Stimulated activated CD8-positive, alpha-beta memory T cell treated with anti-CD3 and anti-CD28 coated beads, Interleukin-7, amount 100 ng/mL, for 4 hours (primary cell): ENCODE data around the gene IKZF4.
"Not testable (repeated sequence)": the region's sequence is repeated elsewhere in the genome, so short reads cannot be mapped to it uniquely, and the experiment has no call there.

Experiments used
- DNase-seq, 2 donors: peaks; one replicate each; pipeline ENCODE4 v3.0.0-alpha.2; 2020; ENCODE audit warnings: low read depth in 2 of 2

IKZF4 gene

DNA sequence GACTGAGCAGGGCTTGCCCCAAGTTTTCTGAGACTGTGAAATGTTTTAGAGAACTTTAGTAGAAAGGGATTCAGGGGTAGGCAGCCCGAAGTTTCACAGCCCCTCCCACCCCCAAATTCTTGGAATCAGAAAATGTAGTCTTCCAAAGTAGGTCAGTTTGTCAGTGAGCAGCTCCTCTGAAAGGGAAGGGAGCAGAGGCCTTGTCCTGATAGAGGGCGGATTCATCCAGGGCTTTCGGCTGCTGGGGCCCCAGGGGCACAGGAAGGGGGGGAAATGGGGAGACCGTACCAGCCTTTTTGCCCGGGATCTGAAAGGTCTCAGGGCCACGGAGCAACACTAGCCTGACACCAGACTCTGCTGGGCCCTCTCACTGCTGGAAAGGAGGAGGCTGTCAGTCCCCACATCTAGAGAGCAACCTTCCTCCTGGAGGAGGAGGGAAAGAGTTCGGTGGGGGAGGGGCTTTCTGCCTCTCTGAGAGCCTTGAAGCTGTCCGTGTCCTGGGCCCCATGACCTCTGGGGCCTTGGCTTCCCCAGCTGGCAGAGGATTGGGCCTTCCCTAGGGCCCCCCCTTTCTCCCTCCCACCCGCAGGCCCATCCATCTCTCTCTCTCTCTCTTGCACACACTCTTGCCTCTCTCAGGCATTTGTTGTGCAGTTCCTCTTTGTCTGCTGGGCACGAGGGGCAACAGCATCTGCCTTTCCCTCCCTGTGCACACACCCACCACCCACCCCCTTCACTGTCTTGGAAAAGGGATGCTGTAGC, at the start of gene IKZF4:
IKZF4 (plus strand) TSS at position 621 of the 762 bp plus-strand sequence. CDS start 451 bp downstream, outside the sequence.
- no peak for DNase-seq

DNA sequence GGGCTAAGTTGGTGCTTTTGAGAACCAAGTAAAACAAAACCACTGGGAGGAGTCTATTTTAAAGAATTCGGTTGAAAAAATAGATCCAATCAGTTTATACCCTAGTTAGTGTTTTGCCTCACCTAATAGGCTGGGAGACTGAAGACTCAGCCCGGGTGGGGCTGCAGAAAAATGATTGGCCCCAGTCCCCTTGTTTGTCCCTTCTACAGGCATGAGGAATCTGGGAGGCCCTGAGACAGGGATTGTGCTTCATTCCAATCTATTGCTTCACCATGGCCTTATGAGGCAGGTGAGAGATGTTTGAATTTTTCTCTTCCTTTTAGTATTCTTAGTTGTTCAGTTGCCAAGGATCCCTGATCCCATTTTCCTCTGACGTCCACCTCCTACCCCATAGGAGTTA, 48.8 kb upstream of the IKZF4 start:
- DNase-seq: no peak

DNA sequence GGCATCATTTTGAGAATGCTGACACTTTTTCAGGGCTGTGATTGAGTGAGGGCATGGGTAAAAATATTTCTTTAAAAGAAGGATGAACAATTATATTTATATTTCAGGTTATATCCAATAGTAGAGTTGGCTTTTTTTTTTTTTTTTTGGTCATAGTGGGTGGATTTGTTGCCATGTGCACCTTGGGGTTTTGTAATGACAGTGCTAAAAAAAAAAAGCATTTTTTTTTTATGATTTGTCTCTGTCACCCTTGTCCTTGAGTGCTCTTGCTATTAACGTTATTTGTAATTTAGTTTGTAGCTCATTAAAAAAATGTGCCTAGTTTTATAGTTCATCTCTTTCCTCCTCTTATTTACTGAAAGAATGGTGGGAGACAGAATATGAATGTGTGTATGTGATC, 48.4 kb upstream of the IKZF4 start:
- DNase-seq: no peak

DNA sequence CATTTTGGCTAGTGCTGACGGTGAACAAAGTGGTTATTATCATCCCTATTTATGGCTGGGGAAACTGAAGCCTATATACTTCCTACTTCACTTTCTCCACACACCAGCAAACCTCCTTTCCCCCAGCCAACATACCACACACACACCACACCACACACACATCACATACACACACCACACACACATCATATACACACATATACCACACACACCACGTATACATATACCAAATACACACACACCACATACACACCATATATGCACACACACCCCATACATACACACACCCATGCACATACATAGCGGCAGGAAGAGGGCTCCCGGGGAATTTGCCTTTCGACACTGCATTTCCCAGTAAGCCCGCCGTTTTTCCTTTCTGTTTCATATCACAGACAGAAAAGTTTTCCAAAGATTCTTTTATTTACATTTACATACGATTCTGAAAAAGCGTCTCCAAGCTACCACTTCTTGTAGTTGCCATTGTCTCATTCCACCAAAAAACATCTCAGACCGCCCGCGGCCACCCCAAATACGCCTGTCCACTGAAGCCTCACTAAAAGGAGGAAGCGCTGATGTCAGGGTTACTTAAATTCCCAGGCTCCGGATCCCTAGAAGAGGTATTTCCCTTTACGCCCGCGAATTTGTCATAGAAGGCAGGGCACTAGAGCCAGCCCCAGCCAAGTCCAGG, 47.8 kb upstream of the IKZF4 start:
- no peak for DNase-seq

DNA sequence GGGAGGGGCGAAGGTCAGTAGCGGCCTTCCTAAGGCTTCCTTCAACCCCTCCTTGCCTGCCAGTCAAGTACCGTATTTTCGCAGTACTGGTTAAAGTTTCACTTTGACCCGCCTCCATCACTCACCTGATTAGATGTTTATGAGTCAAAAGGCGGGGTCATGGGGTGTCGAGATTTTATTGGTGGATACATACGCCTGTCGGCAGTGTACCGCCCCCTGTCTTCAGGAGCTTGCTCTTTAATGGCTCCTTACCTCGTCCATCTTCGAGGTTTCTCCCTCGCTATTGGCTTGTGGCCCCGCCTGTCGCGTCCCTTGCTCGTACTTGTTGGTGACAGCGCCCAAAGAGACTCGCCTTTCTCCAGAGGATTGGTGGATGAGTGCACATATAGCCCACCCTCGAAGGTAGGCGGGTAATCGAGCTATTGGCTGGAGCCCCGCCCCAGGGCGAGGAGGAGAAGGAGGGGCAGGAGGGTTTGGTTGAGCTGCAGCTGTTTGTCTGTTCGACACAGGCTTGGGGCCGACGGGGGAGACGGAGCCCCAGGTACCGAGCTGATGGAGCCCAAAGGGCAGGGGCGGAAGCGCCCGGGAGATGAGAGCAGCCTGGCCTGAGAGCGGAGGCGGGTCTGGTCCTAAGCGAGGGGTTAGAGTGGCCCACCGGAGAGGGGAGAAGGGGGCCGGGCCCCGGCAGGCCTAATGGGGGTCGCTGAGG, 47.1 kb upstream of the IKZF4 start, which contains the start of gene RAB5B:
RAB5B (plus strand) TSS at position 480 of the 709 bp plus-strand sequence. CDS start 12,883 bp downstream, outside the sequence.
- peak; percentile 97 to 99 for DNase-seq

DNA sequence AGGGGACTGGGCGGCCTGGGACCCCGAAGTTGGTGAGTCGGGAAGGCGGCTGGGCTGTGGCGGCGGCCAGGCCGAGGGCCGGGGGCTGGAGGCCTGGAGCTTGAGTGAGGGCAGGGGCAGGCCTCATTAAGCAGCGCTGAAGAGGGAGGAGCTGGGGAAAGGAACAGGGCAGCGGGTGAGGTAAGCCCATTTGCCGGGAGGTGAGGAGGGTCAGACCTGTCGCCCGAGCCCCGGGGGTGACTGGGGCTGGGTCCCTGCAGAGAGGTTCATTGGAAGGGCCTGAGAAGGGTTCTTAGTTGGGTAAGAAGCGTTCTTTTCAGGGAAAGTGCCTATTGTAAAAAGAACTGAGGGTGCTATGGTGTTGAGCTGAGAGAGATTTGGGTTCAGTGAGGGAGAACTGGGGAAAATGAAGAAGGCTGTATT, 46.5 kb upstream of the IKZF4 start:
- peak in 1 of 2 donors; percentile 10 for DNase-seq

DNA sequence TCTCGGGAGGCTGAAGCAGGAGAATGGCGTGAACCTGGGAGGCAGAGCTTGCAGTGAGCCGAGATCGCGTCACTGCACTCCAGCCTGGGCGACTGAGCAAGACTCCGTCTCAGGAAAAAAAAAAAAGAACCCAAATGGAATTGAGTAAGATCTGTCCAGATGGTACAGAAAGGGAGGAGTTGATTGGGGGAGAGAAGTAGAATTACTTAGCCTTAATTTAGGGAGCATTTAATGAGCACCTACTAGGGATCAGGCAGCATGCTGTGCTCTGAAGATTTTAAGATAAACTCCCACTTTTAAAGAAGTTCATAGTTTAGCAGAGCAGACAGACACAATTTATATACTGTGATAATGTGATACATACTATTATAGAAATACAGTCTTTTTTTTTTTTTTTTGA, 42.5 kb upstream of the IKZF4 start:
- DNase-seq: no peak

DNA sequence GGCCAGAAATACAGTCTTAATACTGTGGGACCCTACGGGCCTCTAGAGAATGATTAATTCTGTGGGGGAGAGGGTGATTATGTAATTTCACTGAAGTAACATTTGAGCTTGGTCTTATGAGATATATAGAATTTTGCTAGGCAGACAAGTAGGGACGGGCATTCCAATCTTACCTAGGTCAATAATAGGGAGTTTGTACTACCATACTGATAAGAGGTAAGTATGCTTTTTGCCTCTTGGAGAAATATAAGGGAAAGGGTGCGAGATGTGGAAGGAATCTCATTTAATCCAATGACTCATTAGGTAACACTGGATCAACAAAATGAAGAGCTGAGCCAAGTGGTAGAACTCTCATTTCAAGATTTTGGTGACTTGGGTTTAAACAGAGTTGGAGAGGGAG, 41.8 kb upstream of the IKZF4 start:
- DNase-seq: no peak

DNA sequence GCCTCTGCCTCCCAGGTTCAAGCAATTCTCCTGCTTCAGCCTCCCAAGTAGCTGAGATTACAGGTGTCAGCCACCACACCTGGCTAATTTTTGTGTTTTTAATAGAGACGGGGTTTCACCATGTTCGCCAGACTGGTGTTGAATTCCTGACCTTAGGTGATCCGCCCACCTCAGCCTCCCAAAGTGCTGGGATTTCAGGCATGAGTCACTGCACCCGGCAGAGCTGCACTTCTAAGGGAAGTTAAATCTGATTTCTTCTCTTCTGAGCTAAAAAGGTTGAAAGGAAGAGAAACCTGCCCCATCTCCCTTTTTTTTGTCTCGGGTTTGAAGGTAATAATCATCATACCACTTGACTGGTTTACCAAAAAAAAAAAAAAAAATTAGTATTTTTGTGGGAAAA, 39.0 kb upstream of the IKZF4 start:
- not testable (repeated sequence) for DNase-seq

DNA sequence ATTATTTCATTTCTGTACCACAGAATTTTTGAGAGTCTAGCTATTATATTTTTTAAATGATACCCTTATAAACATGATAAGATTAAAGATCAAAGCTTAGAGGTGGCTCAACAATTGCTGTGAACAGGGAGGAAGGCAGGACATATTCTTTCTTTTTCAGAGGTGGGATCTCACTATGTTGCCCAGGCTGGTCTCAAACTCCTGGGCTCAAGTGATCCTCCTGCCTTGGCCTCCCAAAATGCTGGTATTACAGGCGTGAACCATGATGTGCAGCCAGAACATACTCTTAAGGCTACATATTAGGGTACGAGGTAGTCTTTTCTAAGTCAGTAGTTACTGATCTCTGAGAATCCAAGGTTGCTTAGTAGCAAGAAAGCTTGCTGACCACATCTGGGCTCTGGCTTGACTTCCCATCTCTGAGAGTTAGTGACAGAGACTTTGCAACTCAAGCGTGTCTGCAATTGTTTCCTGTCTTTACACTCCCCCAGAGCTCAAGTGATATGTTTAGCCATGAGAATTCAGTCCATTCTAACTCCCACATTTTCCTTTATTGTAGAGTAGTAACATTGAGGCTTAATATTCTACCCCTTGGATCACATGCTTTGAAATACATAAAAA, 38.4 kb upstream of the IKZF4 start:
- no peak for DNase-seq

DNA sequence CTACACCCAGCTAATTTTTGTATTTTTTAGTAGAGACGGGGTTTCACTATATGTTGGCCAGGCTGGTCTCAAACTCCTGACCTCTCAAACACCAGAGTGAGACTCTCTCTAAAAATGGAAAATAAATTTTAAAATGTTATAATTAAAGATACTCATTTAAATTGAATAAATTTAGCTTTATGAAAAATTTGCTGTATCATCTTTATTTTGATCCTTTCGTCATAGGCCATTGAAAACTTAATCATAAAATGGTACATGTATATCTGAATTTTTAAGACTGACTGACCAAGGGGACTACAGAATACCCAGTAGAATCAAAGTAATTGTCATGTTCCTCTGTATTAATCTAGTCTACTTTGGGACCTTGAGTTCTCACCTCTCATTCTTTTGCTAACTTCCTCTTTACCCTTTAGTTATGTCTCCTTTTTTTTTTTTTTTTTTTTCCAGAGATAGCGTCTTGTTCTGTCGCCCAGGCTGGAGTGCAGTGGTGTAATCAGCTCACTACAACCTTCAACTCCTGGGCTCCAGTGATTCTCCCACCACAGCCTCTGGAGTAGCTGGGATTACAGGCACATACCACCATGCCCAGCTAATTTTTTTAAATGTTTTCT, 37.5 kb upstream of the IKZF4 start:
- no peak for DNase-seq

DNA sequence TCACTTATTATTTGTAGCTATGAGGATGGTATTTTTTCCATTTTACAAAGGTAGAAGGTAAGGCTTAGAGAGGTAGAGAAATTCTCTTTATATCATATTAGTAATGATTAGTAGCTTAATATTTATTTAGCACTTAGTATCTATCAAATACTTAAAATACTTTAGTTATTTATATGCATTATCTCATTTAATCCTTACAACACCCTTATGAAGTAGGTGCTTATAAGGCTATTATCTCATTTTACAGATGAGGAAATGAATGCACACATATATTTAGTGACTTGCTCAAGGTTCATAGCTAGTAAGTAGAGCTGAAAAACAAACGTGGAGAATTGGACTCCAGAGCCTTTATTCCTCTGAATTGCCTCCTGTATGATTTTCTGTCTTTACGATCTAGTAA, 36.0 kb upstream of the IKZF4 start:
- no peak for DNase-seq

DNA sequence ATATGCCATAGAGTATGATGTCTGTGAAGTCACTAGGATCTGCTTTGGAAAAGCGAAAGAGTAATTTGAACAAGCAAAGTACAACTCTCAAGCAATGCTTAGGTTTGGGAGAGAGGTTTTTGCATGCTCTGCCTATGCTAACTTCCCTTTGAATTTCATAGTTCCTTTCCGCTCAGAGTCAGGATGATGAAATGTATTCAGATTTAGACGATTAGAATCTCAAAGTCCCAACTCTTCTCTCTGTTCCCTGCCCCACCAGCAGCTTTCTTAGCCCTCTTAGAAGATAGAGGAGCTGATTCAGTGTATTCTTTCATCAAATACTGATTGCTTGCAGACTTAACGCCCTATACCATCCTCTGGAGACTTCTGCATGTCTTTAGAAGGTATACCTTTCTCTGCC, 35.5 kb upstream of the IKZF4 start:
- no peak for DNase-seq

DNA sequence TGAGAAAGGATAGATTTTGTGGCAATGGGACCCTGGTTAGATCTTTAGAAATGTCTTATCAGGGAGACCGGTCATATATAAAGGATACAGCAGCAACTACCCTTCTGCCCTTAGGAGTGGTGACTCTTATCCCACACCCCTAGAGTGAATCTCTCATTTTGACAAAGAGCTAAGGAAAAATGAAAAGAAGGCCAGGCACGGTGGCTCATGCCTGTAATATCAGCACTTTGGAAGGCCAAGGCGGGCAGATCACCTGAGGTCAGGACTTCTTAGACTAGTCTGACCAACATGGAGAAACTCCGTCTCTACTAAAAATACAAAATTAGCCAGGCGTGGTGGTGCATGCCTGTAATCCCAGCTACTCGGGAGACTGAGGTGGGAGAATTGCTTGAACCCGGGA, 34.9 kb upstream of the IKZF4 start:
- DNase-seq: not testable (repeated sequence)

DNA sequence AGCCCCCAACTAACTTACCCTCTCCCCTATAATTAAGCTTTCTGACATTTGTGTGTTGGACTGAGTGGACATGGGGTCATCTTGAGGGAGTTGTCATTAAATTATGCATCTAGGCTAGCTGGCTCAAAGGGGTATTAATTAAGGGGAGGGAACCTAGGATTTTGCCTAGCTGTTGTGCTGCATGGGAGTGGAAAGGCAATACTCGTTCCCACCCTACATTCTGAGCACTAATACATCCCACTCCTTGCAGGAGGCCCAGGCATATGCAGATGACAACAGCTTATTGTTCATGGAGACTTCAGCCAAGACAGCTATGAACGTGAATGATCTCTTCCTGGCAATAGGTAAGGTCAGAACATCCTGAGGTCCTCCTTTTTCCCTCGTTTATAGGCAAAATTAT, 29.7 kb upstream of the IKZF4 start:
- DNase-seq: no peak

DNA sequence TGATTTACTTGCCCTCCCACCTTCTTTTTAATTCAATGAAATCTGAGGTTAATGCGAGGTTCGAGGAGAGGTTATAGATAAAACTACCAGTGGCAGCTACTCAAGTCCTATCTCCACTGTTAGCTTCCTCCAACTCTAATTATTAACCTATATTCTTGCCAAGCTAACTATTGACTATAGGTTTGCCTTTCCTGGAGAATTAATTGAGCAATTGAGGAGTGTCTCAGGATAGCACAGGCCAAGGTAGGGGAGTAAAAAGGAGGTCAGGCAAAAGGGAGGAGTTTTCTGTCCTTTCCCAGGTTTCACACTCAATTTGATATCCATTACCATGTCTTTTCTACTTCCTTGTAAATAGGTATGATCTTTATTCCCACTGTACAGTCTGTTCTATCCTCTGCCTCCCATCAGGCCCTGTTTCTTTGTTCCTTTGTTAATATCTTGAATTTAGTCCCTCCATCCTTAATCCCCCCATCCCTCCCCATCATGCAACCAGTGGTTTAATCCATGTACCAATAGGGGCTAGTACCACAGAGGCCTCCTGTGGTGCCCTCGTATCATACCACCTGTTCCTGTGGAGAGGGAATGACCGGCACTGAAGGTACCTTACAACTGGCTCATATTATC, 27.5 kb upstream of the IKZF4 start:
- DNase-seq: no peak

DNA sequence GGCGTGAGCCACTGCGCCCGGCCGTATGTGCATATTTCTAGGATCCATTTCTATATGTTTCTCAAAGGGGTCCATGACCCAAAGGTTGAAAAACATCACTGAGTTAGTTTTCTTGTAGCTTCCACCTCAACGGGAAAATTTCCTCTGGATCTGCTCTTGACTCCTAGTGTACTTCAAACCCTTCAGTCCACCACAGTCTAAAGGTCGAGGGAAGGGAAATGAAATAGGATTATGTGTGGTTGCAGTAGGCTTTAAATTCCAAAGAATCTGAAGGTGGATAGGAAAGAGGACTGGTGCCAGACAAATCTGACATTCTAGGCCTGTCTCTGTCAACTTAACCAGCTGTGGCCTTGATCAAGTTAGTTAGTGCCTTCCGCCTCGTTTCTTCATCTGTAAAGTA, 25.5 kb upstream of the IKZF4 start:
- no peak for DNase-seq

DNA sequence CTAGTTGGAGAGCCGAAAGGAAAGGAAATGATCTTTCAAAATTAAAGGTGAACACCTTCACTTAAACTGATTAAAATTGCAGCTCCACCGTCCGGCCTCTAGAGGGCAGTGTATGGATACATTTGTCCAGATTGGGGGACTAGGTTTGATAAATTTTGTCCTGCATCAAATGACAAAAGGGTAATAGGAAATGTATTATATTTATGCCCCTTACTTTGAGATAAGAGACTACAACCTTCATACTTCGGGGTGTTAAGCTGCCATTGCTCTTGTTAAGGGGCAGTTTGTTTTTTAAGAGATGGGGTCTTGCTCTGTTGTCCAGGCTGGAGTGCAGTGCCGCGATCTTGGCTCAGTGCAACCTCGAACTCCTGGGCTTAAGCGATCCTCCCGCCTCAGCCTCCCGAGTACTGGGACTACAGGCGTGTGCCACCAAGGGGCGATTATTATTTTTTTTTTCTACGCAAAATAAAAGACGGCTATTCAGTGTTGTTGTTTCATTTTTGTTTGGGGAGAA, 24.6 kb upstream of the IKZF4 start:
- DNase-seq: peak; percentile 43 to 51

DNA sequence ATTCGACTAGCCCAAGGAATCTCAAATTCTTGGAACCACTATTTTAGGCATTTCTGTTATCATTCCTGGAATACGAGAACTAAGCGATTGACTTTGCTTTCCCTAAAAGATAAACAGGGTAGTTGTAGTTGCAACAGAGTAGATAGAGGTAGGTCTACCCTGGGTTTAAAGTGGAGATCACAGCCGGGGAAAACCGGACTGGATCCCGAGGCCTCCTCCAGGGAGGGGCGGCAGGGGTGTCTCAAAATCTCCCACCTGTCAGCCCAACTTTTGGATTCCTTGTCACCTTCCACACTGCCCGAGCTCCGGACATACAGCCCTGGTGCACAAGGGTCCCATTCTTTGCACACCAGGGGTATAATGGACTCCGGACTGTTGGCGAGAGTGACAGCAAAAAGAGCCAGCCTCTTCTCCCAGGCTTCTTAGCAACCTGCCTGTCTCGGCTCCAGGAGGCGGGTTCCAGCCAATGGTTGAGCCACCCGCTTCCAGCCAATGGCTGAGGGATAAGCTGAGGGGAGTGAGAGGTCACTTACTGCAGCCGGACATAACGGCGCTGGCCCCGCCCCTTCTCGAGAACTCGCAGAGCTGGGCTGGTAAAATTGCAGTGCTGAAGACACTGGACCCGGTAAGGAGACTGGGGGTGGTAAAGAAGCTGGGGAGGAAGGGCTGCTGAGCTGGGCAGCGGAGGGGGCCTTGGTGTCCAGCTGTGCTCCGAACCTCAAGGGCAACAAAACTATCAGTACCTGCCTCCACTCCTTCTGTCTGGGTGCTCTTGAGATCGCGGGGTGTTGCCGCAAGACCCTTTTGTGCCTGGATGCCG, 23.9 kb upstream of the IKZF4 start, which contains the start of gene SUOX:
SUOX (plus strand) TSS at position 562 of the 820 bp plus-strand sequence. CDS start 4,946 bp downstream, outside the sequence.
- no peak for DNase-seq

DNA sequence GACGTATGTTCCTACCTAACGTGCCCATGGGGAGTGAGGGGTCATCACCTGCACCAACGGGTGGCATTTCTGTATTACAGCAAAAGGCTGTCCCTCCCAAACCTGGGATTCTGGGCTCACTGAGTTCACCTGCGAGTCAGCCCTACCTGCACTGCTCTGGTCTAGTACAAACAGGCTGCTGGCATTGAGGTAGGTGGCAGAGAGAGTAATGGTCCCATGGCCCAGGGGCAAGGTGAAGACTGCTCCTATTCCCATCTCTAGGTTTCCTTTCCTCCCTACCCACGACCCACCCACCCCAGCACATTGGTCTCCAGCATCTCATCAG, 23.3 kb upstream of the IKZF4 start:
- no peak for DNase-seq
